Measurements from ENCODE around the gene ZBTB18. TPM values are rescaled to one million over a fixed set of nuclear protein-coding genes. Genes with fewer than 3 reads are reported as not detected.
A peak's percentile ranks its signal among the peaks of the same experiment; 100 is the strongest.

The ZBTB18 gene
- polyA plus RNA-seq, 2 of the 4 experiments (the other 2 are of a cell fraction): 9.7 to 9.9 TPM

DNA sequence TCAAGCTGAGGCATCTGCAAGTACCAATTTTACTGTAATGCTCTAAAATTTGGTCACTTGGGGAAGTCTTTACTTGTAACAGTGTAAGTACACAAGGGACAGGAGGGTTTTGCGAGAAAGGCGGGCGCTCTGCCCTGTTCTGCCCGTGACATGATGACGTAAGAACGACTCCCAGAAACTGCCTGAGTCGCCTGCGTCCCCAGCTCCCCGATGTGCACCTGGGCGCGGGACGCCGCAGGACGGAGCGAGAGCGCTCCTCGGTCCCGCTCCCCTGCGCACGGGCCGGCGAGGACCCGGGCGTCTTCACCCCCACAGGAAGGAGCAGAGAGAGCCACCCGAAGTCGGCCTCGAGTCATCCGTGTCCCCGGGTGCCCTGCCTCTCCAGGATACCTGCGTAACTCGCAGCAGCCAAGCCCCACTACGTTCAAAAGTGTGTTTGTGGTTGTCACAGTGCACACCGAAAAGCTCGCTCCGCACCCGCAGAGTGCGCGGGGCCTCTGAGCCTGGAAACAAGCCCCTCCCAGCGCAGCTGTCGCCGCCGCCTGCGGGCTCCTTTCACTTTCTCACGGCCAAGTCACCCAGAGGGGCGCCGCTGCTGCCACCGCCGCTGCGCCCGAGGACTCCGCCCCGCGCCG is 3.3 kb upstream of the ZBTB18 start (continued):
- TF ChIP-seq, protein P1, sequence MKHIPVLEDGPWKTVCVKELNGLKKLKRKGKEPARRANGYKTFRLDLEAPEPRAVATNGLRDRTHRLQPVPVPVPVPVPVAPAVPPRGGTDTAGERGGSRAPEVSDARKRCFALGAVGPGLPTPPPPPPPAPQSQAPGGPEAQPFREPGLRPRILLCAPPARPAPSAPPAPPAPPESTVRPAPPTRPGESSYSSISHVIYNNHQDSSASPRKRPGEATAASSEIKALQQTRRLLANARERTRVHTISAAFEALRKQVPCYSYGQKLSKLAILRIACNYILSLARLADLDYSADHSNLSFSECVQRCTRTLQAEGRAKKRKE (CRISPR knock-in tag; IDR thresholded peaks at IDR 0.05; ENCODE audit: low read depth): peak; percentile 40; the same call in 1 of the 2 replicates
- no peak for TF ChIP-seq ZSCAN20 (CRISPR knock-in tag; IDR thresholded peaks at IDR 0.05)
- no peak for TF ChIP-seq CHD4 (IDR thresholded peaks at IDR 0.05; ENCODE audit: borderline replicate concordance)
- TF ChIP-seq FOXS1 (CRISPR knock-in tag; IDR thresholded peaks at IDR 0.05): no peak
- TF ChIP-seq KDM1A (IDR thresholded peaks at IDR 0.05; ENCODE audit: low read depth): no peak
- no peak for TF ChIP-seq CHD2 (IDR thresholded peaks at IDR 0.05; ENCODE audit: low read length, partially characterized antibody)
- TF ChIP-seq, protein P2, sequence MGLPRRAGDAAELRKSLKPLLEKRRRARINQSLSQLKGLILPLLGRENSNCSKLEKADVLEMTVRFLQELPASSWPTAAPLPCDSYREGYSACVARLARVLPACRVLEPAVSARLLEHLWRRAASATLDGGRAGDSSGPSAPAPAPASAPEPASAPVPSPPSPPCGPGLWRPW (IDR thresholded peaks at IDR 0.05): no peak
- no peak for TF ChIP-seq RARB (CRISPR knock-in tag; IDR thresholded peaks at IDR 0.05)
- TF ChIP-seq JUN (IDR thresholded peaks at IDR 0.05): peak; percentile 32 to 52; a peak in 3 of 5 replicates
- no peak for TF ChIP-seq SMC3 (IDR thresholded peaks at IDR 0.05)
- no peak for TF ChIP-seq TP53 (CRISPR knock-in tag; IDR thresholded peaks at IDR 0.05)
- TF ChIP-seq EHF (CRISPR knock-in tag; IDR thresholded peaks at IDR 0.05): no peak
- TF ChIP-seq, protein P3, sequence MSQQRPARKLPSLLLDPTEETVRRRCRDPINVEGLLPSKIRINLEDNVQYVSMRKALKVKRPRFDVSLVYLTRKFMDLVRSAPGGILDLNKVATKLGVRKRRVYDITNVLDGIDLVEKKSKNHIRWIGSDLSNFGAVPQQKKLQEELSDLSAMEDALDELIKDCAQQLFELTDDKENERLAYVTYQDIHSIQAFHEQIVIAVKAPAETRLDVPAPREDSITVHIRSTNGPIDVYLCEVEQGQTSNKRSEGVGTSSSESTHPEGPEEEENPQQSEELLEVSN (IDR thresholded peaks at IDR 0.05; ENCODE audit: borderline replicate concordance, low read depth): peak; percentile 8; the same call in 1 of the 2 replicates
- TF ChIP-seq, protein P4, sequence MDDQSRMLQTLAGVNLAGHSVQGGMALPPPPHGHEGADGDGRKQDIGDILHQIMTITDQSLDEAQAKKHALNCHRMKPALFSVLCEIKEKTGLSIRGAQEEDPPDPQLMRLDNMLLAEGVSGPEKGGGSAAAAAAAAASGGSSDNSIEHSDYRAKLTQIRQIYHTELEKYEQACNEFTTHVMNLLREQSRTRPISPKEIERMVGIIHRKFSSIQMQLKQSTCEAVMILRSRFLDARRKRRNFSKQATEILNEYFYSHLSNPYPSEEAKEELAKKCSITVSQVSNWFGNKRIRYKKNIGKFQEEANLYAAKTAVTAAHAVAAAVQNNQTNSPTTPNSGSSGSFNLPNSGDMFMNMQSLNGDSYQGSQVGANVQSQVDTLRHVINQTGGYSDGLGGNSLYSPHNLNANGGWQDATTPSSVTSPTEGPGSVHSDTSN (IDR thresholded peaks at IDR 0.05): no peak
- no peak for TF ChIP-seq TFCP2L1 (CRISPR knock-in tag; IDR thresholded peaks at IDR 0.05)
- TF ChIP-seq RAD21 (conservative IDR thresholded peaks at IDR 0.05 in 1 of 2, IDR thresholded peaks at IDR 0.05 in 1 of 2): no peak; a peak in 3 of 5 replicates
- TF ChIP-seq POLR2AphosphoS2 (conservative IDR thresholded peaks at IDR 0.05; ENCODE audit: low read length): no peak
- TF ChIP-seq HOXA7 (CRISPR knock-in tag; IDR thresholded peaks at IDR 0.05): no peak
- TF ChIP-seq BHLHE40 (IDR thresholded peaks at IDR 0.05; ENCODE audit: low read depth, low read length): no peak
- TF ChIP-seq ZC3H11A (IDR thresholded peaks at IDR 0.05): no peak
- no peak for TF ChIP-seq NR3C1 (IDR thresholded peaks at IDR 0.05)

DNA sequence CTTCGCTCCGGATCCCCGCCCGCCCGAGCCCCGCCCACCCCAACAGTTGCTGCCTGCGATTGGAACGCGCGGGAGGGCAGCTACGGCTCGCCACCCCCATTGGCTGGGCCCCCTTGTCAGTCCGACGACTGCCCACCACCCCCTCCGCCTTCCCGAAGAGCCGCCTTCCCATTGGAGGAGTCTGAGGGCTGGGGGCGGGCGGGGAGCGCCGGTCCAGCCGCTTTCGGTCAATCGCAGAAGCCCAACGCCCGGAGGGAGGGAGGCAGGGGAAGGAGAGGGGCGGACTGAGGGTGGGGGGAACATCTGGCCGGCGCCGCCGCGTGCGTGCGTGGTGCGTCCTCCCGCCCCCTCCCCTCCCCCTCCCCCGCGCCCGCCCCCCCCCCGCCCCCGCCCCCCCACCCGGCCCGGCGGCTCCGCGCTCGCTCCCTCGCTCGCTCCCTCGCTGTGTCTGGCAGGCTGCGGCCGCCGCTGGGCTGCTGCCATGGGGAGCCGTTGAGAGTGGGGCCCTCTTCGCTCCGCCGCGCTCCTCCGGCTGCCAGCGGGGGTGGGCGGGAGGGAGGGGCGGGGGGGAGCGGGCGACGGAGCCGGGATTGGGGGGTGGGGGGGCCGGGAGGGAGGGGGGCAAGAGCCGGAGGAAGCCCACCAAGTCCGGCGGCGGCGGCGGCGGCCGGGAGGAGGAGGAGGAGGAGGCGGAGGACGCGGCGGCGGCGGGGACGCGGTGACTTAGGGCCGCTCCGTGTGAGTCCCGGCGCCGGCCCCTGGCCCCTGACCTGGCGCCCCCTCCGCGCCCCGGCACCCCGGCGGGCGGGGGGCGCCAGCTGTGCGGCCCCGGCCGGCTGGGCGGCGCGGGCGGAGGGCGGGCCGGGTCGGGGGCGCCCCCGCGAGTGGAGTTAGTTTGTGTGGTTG is 2.6 kb upstream of the ZBTB18 start:
- ChIA-PET CTCF (interaction anchor here (1.0 to 1.8 kb wide), 2 partner anchors 14 to 251 kb away, joined by 3 to 7 read pairs; no protein-coding TSS in a partner anchor), POLR2A (interaction anchor here (0.5 to 2.1 kb wide), 27 partner anchors 12 to 1499 kb away, joined by 3 to 10 read pairs (median 4); partner anchors contain the start of gene AKT3)
- no peak for TF ChIP-seq FOSB (CRISPR knock-in tag; IDR thresholded peaks at IDR 0.05)
- TF ChIP-seq POLR2A (IDR thresholded peaks at IDR 0.05; ENCODE audit: low read length): 0 out of 2 replicates have a peak, but pooled peaks have one; percentile 23
- TF ChIP-seq, protein P4 (IDR thresholded peaks at IDR 0.05): peak; percentile 82
- peak; percentile 71; the same call in 1 of the 2 replicates for TF ChIP-seq MAZ (IDR thresholded peaks at IDR 0.05; ENCODE audit: borderline replicate concordance, low read depth, low read length)
- peak in 1 of 2 experiments; percentile 55; a peak in 1 of 5 replicates for TF ChIP-seq JUN (IDR thresholded peaks at IDR 0.05)
- no peak for FAIRE-seq
- H3K4me1 ChIP-seq: peaks cover 30% of the 10 kb centered on the region
- peak overlapping the region; percentile 89; the same call in 2 of the 3 replicates for H3K4me2 ChIP-seq
- peak; percentile 96 to 99 for DNase-seq (ENCODE audit: low read depth in 1 of 2, low spot score in 1 of 2)
- 7% methylated on average over 6 of the region's 109 CpGs for WGBS (ENCODE audit: missing lambda C conversion rate)
- H3K4me3 ChIP-seq: peak overlapping the region; percentile 79
- peak; percentile 93 to 98 for ATAC-seq
- H3K9me3 ChIP-seq: no peaks in the 10 kb centered on the region
- peak overlapping the region; percentile 87 to 100 for H3K27ac ChIP-seq
